Skin epidermis (tissue), 12 donors: ENCODE measurements around the gene OTOP2.
A peak's percentile ranks its signal among the peaks of the same experiment; 100 is the strongest.

Source experiments
- H3K27ac ChIP-seq, 21 experiments: fragments of 200-600 bp; sonication (generic) in 11 of 21; one replicate each; pipeline ENCODE4 v1.5.0; 2020; ENCODE audit warnings: mild to moderate bottlenecking in 3 of 21, inconsistent platforms in 2 of 21, moderate library complexity in 2 of 21
- H3K4me3 ChIP-seq, 7 experiments: fragments of 200-600 bp; sonication (generic) in 2 of 7; one replicate each; pipeline ENCODE4 v1.5.0; 2020; ENCODE audit warnings: inconsistent platforms in 2 of 7, mild to moderate bottlenecking in 2 of 7, moderate library complexity in 1 of 7

The OTOP2 gene

GRCh38 chr17:74922172-74922571, 1.9 kb upstream of the OTOP2 start:
- Histone ChIP-seq H3K27ac (no peak overlapping the region), H3K4me3 (peak overlapping the region in 1 of 7 experiments; percentile 15)

- Histone ChIP-seq H3K27ac (peak within 1 kb of the TSS in 2 of 21 experiments; percentile 4 to 7), H3K4me3 (peak within 1 kb of the TSS in 6 of 7 experiments; percentile 2 to 43 (median 16))
These were observed 1.2 kb upstream of the OTOP2 start, which contains the start of gene USH1G for GRCh38 chr17:74922694-74923537. TSS of gene USH1G (minus strand) at chr17:74923255. CDS start at chr17:74923073, 182 bp downstream.

GRCh38 chr17:74923538-74924249, 379 bp upstream of the OTOP2 start:
- Histone ChIP-seq H3K27ac (peak overlapping the region in 2 of 21 experiments; percentile 4 to 7), H3K4me3 (peak overlapping the region in 6 of 7 experiments; percentile 2 to 43 (median 16))

GRCh38 chr17:74925242-74925641, 1.2 kb downstream of the OTOP2 start:
- Histone ChIP-seq H3K27ac (no peak overlapping the region), H3K4me3 (no peak overlapping the region)

- H3K4me3 ChIP-seq, result no peak overlapping the region
- no peak overlapping the region for H3K27ac ChIP-seq
These were observed 4.7 kb downstream of the OTOP2 start for GRCh38 chr17:74928786-74929185.

GRCh38 chr17:74930535-74931036, 6.5 kb downstream of the OTOP2 start:
- H3K27ac ChIP-seq, result no peak overlapping the region
- H3K4me3 ChIP-seq, result no peak overlapping the region

GRCh38 chr17:74935048-74935447, 11.0 kb downstream of the OTOP2 start:
- Histone ChIP-seq H3K27ac (no peak overlapping the region), H3K4me3 (no peak overlapping the region)

GRCh38 chr17:74935585-74936469, 11.8 kb downstream of the OTOP2 start, which contains the start of gene OTOP3:
TSS of gene OTOP3 (plus strand) at chr17:74935898. CDS start at chr17:74935922, 24 bp downstream.
- peak within 1 kb of the TSS in 1 of 21 experiments; percentile 61 for H3K27ac ChIP-seq
- no peak within 1 kb of the TSS for H3K4me3 ChIP-seq

- Histone ChIP-seq H3K4me3 (no peak overlapping the region), H3K27ac (peak overlapping the region in 1 of 21 experiments; percentile 61)
These were observed 12.4 kb downstream of the OTOP2 start for GRCh38 chr17:74936470-74936799.

GRCh38 chr17:74937064-74938051, 13.3 kb downstream of the OTOP2 start:
- Histone ChIP-seq H3K27ac (no peak overlapping the region), H3K4me3 (no peak overlapping the region)

GRCh38 chr17:74938194-74938950, 14.3 kb downstream of the OTOP2 start:
- Histone ChIP-seq H3K4me3 (no peak overlapping the region), H3K27ac (no peak overlapping the region)

- H3K27ac ChIP-seq, result no peak overlapping the region
- H3K4me3 ChIP-seq, result no peak overlapping the region
These were observed 15.5 kb downstream of the OTOP2 start for GRCh38 chr17:74939534-74939933.

GRCh38 chr17:74941128-74941725, 17.2 kb downstream of the OTOP2 start:
- H3K27ac ChIP-seq, result no peak overlapping the region
- H3K4me3 ChIP-seq, result no peak overlapping the region

GRCh38 chr17:74943808-74944522, 19.9 kb downstream of the OTOP2 start:
- peak overlapping the region in 8 of 21 experiments; percentile 2 to 75 (median 32) for H3K27ac ChIP-seq
- no peak overlapping the region for H3K4me3 ChIP-seq

GRCh38 chr17:74945543-74945942, 21.5 kb downstream of the OTOP2 start:
- Histone ChIP-seq H3K4me3 (no peak overlapping the region), H3K27ac (no peak overlapping the region)

GRCh38 chr17:74946641-74947040, 22.6 kb downstream of the OTOP2 start:
- no peak overlapping the region for H3K4me3 ChIP-seq
- H3K27ac ChIP-seq, result no peak overlapping the region
